Suprapubic skin (tissue), 4 donors: Measurements from ENCODE around the gene ZSCAN4. TPM values are rescaled to one million over a fixed set of nuclear protein-coding genes. Genes with fewer than 3 reads are reported as not detected.

Experiments used
- DNase-seq, 2 donors: peaks; one replicate each; pipeline ENCODE4 v3.0.0-alpha.2; 2019; ENCODE audit warnings: low spot score in 2 of 2
- H3K27ac ChIP-seq: fragments of 200-600 bp; sonication (generic); one replicate; pipeline ENCODE4 v1.5.1; 2019
- H3K27me3 ChIP-seq: fragments of 200-600 bp; sonication (generic); one replicate; pipeline ENCODE4 v1.5.1; 2019
- H3K36me3 ChIP-seq: fragments of 200-600 bp; sonication (generic); one replicate; pipeline ENCODE4 v1.5.1; 2019
- H3K4me1 ChIP-seq: fragments of 200-600 bp; sonication (generic); one replicate; pipeline ENCODE4 v1.5.1; 2019
- H3K4me3 ChIP-seq: fragments of 200-600 bp; sonication (generic); one replicate; pipeline ENCODE4 v1.5.1; 2019; ENCODE audit warnings: mild to moderate bottlenecking
- H3K9me3 ChIP-seq: fragments of 200-600 bp; sonication (generic); one replicate; pipeline ENCODE4 v1.5.1; 2019
- EP300 ChIP-seq: sonication (generic); formaldehyde crosslinking; IDR thresholded peaks from one replicate; pipeline ENCODE4 v1.6.1; 2017; ENCODE audit warnings: antibody characterized with exemption
- POLR2A ChIP-seq, 2 donors: fragments of 450-650 bp; IDR thresholded peaks; one replicate each; pipeline ENCODE4 v1.6.1; 2017; ENCODE audit warnings: antibody characterized with exemption in 2 of 2, mild to moderate bottlenecking in 2 of 2, moderate library complexity in 2 of 2
- POLR2AphosphoS5 ChIP-seq, 3 donors: sonication (generic); formaldehyde crosslinking; IDR thresholded peaks; one replicate each; pipeline ENCODE4 v1.6.1; 2017; ENCODE audit warnings: antibody characterized with exemption in 3 of 3
- WGBS: methylation state at CpG from one replicate; pipeline ENCODE4 v1.1.5; 2018; 5-methylcytosine and 5-hydroxymethylcytosine counted together
- total RNA-seq, 4 donors: library from RNA; depleted of rRNA; stranded (reverse); fragments of >200 nt; gene quantifications; one replicate each; pipeline ENCODE4 v1.1.0, GENCODE V29; 2016
- TF ChIP-seq, protein P1 (sequence below), 2 donors: fragments of 200-600 bp in 1 of 2; fragments of 450-650 bp in 1 of 2; sonication (generic) in 1 of 2; IDR thresholded peaks; one replicate each; pipeline ENCODE4 v1.5.1; 2016 to 2019; ENCODE audit warnings: antibody characterized with exemption in 2 of 2, mild to moderate bottlenecking in 1 of 2, moderate library complexity in 1 of 2

Gene ZSCAN4
- total RNA-seq, 4 donors from 2014 or later = 2.3 to 3.9 TPM; not detected in 2

DNA sequence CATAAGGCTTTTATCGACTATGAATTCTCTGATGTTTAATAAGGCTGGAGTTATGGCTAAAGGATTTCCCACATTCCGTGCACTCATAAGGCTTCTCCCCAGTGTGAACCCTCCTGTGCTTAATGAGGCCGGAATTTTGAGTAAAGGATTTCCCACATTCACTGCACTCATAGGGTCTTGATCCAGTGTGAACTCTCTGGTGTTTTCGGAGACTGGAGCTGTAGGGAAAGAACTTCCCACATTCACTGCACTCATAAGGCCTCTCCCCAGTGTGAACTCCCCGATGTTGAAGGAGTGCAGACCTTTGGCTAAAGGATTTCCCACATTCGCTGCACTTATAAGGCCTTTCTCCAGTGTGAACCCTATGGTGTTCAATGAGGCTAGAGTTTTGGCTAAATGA lies 32.9 kb downstream of the ZSCAN4 start:
- TF ChIP-seq EP300 = no peak
- no peak for TF ChIP-seq POLR2A (IDR thresholded peaks at IDR 0.05)
- TF ChIP-seq POLR2AphosphoS5 (IDR thresholded peaks at IDR 0.05) = no peak
- TF ChIP-seq, protein P1, sequence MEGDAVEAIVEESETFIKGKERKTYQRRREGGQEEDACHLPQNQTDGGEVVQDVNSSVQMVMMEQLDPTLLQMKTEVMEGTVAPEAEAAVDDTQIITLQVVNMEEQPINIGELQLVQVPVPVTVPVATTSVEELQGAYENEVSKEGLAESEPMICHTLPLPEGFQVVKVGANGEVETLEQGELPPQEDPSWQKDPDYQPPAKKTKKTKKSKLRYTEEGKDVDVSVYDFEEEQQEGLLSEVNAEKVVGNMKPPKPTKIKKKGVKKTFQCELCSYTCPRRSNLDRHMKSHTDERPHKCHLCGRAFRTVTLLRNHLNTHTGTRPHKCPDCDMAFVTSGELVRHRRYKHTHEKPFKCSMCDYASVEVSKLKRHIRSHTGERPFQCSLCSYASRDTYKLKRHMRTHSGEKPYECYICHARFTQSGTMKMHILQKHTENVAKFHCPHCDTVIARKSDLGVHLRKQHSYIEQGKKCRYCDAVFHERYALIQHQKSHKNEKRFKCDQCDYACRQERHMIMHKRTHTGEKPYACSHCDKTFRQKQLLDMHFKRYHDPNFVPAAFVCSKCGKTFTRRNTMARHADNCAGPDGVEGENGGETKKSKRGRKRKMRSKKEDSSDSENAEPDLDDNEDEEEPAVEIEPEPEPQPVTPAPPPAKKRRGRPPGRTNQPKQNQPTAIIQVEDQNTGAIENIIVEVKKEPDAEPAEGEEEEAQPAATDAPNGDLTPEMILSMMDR (IDR thresholded peaks at IDR 0.05) = no peak
- Histone ChIP-seq H3K9me3 (peaks cover 48% of the 10 kb centered on the region), H3K27me3 (no peaks in the 10 kb centered on the region), H3K4me1 (no peaks in the 10 kb centered on the region), H3K36me3 (peaks cover 19% of the 10 kb centered on the region), H3K27ac (no peak overlapping the region), H3K4me3 (no peak overlapping the region)
- WGBS = 95% methylated on average over 6 of the region's 6 CpGs
- DNase-seq = no peak

DNA sequence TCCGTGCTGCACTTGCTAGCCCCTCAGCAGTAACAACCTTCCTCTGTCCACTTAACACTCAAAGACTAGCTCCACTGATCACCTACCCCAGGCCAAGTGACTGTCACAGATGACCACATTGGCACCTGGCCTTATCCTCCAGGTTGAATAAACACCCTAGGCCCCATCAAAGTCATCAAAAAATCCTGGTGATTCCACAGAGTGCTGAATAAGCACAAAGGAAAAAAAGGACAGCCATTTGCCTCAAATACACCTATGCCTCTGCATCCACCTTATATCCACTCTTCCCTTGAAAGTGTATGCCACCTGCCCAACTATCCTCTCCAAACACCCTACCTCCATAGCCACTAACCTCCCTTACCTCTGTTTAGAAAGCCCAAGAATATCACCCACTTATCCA lies 37.6 kb downstream of the ZSCAN4 start:
- 91% methylated on average over 1 of the region's 1 CpG for WGBS
- Histone ChIP-seq H3K9me3 (peaks cover 41% of the 10 kb centered on the region), H3K4me1 (no peaks in the 10 kb centered on the region), H3K36me3 (peaks cover 15% of the 10 kb centered on the region), H3K27ac (no peak overlapping the region), H3K27me3 (no peaks in the 10 kb centered on the region), H3K4me3 (no peak overlapping the region)
- no peak for DNase-seq
- TF ChIP-seq EP300 (no peak), POLR2A (IDR thresholded peaks at IDR 0.05) (no peak), POLR2AphosphoS5 (IDR thresholded peaks at IDR 0.05) (no peak)
- TF ChIP-seq, protein P1 (IDR thresholded peaks at IDR 0.05) = no peak

DNA sequence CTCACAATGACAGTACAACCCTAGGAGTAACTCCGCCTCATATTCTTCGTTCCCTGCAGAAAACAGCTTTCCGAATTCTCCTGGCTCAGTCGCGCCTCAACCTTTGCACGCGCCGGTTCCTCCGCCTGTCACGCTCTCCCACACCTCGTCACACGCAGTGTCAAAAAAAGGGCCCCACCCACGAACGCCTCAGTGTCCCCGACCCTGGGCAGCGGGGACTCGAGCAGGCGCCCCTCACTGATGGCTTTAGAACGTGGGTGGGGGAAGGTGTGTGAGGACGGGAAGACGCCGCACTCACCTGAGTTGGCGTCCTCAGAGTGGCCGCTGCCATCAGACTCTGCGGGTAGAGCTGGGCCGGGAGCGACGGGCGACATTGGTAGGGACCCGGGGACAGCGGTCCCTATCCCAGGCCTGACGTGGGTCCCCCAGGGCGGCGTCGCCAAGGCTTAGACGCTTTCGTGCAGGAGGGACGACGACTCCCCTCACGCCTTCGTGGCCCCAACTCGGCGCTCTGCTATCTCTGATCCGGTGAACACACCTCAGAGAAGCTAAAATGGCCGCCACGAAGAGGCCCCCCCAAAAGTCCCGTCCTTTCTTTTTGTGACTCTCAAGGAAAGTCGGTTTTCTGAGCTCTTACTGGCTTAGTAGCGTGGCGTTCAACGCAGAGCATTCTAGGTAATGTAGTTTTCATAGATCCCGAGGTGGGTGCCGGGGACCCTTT lies 40.1 kb downstream of the ZSCAN4 start, which contains the start of gene ZNF154:
TSS of gene ZNF154 (minus strand) at position 564 of the 721 bp plus-strand sequence. CDS start at position 331, 233 bp downstream.
- DNase-seq = no peak
- peak within 1 kb of the TSS; percentile 34 for H3K27ac ChIP-seq
- H3K4me1 ChIP-seq = no peaks in the 10 kb centered on the region
- peak within 1 kb of the TSS; percentile 35 for H3K4me3 ChIP-seq
- TF ChIP-seq, protein P1 (IDR thresholded peaks at IDR 0.05) = no peak
- TF ChIP-seq EP300 = no peak
- no peak for TF ChIP-seq POLR2A (IDR thresholded peaks at IDR 0.05)
- TF ChIP-seq POLR2AphosphoS5 (IDR thresholded peaks at IDR 0.05) = no peak
- 4% methylated on average over 23 of the region's 53 CpGs for WGBS
- H3K27me3 ChIP-seq = no peaks in the 10 kb centered on the region
- peaks cover 5% of the 10 kb centered on the region for H3K36me3 ChIP-seq
- peaks cover 56% of the 10 kb centered on the region for H3K9me3 ChIP-seq

DNA sequence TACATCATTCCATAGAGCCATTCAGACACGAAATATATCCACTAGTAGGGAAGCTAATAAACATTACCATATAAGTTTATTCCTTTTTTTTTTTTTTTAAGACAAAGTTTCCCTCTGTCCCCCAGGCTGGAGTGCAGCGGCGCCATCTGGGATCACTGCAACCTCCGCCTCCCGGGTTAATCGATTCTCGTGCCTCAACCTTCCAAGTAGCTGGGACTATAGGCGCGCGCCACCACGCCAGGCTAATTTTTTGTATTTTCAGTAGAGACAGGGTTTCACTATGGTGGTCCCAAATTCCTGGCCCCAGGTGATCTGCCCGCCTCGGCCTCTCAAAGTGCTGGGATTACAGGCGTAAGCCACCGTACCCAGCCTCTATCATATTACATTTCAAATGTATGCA lies 40.9 kb downstream of the ZSCAN4 start:
- H3K27ac ChIP-seq = no peak overlapping the region
- no peaks in the 10 kb centered on the region for H3K27me3 ChIP-seq
- H3K4me3 ChIP-seq = no peak overlapping the region
- H3K4me1 ChIP-seq = no peaks in the 10 kb centered on the region
- WGBS = 70% methylated on average over 15 of the region's 15 CpGs
- no peak for TF ChIP-seq POLR2AphosphoS5 (IDR thresholded peaks at IDR 0.05)
- H3K9me3 ChIP-seq = peaks cover 62% of the 10 kb centered on the region
- no peak for DNase-seq
- H3K36me3 ChIP-seq = peaks cover 14% of the 10 kb centered on the region

DNA sequence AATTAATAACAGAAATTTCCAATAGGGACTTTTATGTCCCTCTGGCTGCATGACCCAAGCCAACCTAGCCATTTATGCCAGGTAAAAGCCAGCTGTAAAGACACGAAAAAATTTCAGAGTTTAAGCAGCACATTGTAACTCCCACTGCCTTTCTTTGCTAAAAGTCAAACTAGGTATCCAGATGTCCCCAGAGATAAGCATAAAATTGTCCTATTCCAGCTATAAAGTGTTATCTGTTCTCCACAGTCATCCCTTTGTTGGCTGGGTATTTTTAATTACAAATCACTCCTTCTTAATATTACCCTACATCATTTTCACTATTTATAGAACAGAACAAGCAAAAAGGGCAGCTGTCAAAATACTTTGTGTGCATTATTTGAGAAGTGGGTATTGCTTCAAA lies 43.5 kb downstream of the ZSCAN4 start:
- no peaks in the 10 kb centered on the region for H3K27me3 ChIP-seq
- H3K4me3 ChIP-seq = no peak overlapping the region
- no peak for TF ChIP-seq POLR2A (IDR thresholded peaks at IDR 0.05)
- TF ChIP-seq POLR2AphosphoS5 (IDR thresholded peaks at IDR 0.05) = no peak
- no peak for TF ChIP-seq EP300
- TF ChIP-seq, protein P1 (IDR thresholded peaks at IDR 0.05) = no peak
- 73% methylated on average over 1 of the region's 1 CpG for WGBS
- peaks cover 17% of the 10 kb centered on the region for H3K36me3 ChIP-seq
- no peaks in the 10 kb centered on the region for H3K4me1 ChIP-seq
- DNase-seq = no peak
- H3K9me3 ChIP-seq = peaks cover 68% of the 10 kb centered on the region
- H3K27ac ChIP-seq = no peak overlapping the region
